WTC11 (cell line): Measurements from ENCODE around the gene MSI2. TPM values are rescaled to one million over a fixed set of nuclear protein-coding genes. Genes with fewer than 3 reads are reported as not detected.

Experiments used
- ATAC-seq: fragments of 200-7000 bp; cut with Tn5 transposase; 2 replicates; pipeline ENCODE4 v1.10.0; 2021; ENCODE audit warnings: mild to moderate bottlenecking, moderate library complexity
- CTCF ChIA-PET: fragments of 300-600 bp; sonication (Branson Sonifier 250); formaldehyde crosslinking; loops from one replicate; lab custom pipeline; 2021; ENCODE audit warnings: antibody characterized with exemption; lab: Charles Lee
- POLR2A ChIA-PET: fragments of 350-600 bp; sonication (Branson Sonifier 250); formaldehyde crosslinking; loops from one replicate; lab custom pipeline; 2021; ENCODE audit warnings: antibody characterized with exemption; lab: Charles Lee
- DNase-seq: peaks from one replicate; pipeline ENCODE4 v3.0.0; 2021; ENCODE audit warnings: low spot score
- H3K27ac Mint-ChIP-seq: 2 replicates; pipeline ENCODE4 v1.8.0; 2021; ENCODE audit warnings: mixed read lengths
- H3K27me3 Mint-ChIP-seq: 2 replicates; pipeline ENCODE4 v1.8.0; 2021; ENCODE audit warnings: low read depth, mild to moderate bottlenecking, moderate library complexity, mixed read lengths
- H3K36me3 Mint-ChIP-seq: 2 replicates; pipeline ENCODE4 v1.8.0; 2021; ENCODE audit warnings: mixed read lengths
- H3K4me1 Mint-ChIP-seq: 2 replicates; pipeline ENCODE4 v1.8.0; 2022; ENCODE audit warnings: mixed read lengths
- H3K4me3 Mint-ChIP-seq: 2 replicates; pipeline ENCODE4 v1.8.0; 2021; ENCODE audit warnings: mild to moderate bottlenecking, moderate library complexity, mixed read lengths
- H3K9me3 Mint-ChIP-seq: 2 replicates; pipeline ENCODE4 v1.8.0; 2021; ENCODE audit warnings: mixed read lengths
- CDX4 ChIP-seq: fragments of 250-450 bp; sonication (Bioruptor Pico); IDR thresholded peaks from 2 replicates; pipeline ENCODE4 v1.9.0; 2021; ENCODE audit warnings: moderate library complexity, mild to moderate bottlenecking, inconsistent platforms, borderline replicate concordance
- CREB1 ChIP-seq: sonication (generic); formaldehyde crosslinking; IDR thresholded peaks from 2 replicates; pipeline ENCODE4 v1.8.0; 2023; ENCODE audit warnings: mild to moderate bottlenecking, missing genetic modification reagents
- ELF4 ChIP-seq: sonication (generic); formaldehyde crosslinking; IDR thresholded peaks from 2 replicates; pipeline ENCODE4 v1.8.1; 2022; ENCODE audit warnings: low read depth, mild to moderate bottlenecking, moderate library complexity, missing genetic modification reagents
- ETV6 ChIP-seq: sonication (generic); formaldehyde crosslinking; IDR thresholded peaks from 2 replicates; pipeline ENCODE4 v1.8.1; 2022; ENCODE audit warnings: mild to moderate bottlenecking, missing genetic modification reagents
- GABPB1 ChIP-seq: sonication (generic); formaldehyde crosslinking; IDR thresholded peaks from 2 replicates; pipeline ENCODE4 v1.8.1; 2023; ENCODE audit warnings: mild to moderate bottlenecking, missing genetic modification reagents
- GTF2I ChIP-seq: fragments of 250-450 bp; sonication (Bioruptor Pico); conservative IDR thresholded peaks from 2 replicates; pipeline ENCODE4 v1.4.0; 2021; ENCODE audit warnings: mild to moderate bottlenecking
- IRF2 ChIP-seq: sonication (generic); formaldehyde crosslinking; IDR thresholded peaks from 2 replicates; pipeline ENCODE4 v1.8.0; 2022; ENCODE audit warnings: low read depth, missing genetic modification reagents, borderline replicate concordance
- JAZF1 ChIP-seq: fragments of 250-450 bp; sonication (Bioruptor Pico); IDR thresholded peaks from 2 replicates; pipeline ENCODE4 v1.9.0; 2021; ENCODE audit warnings: moderate library complexity, mild to moderate bottlenecking, inconsistent platforms
- JUN ChIP-seq: sonication (generic); formaldehyde crosslinking; IDR thresholded peaks from 2 replicates; pipeline ENCODE4 v1.8.0; 2023; ENCODE audit warnings: mild to moderate bottlenecking, missing genetic modification reagents
- KAT7 ChIP-seq: sonication (generic); formaldehyde crosslinking; IDR thresholded peaks from 2 replicates; pipeline ENCODE4 v1.8.1; 2023; ENCODE audit warnings: missing genetic modification reagents, mild to moderate bottlenecking, borderline replicate concordance
- MAX ChIP-seq: sonication (generic); formaldehyde crosslinking; IDR thresholded peaks from 2 replicates; pipeline ENCODE4 v1.8.0; 2022; ENCODE audit warnings: mild to moderate bottlenecking, missing genetic modification reagents
- NFE2L1 ChIP-seq: sonication (generic); formaldehyde crosslinking; IDR thresholded peaks from 2 replicates; pipeline ENCODE4 v1.8.1; 2023; ENCODE audit warnings: missing genetic modification reagents
- NFYB ChIP-seq: sonication (generic); formaldehyde crosslinking; conservative IDR thresholded peaks from 2 replicates; pipeline ENCODE4 v1.8.0; 2022; ENCODE audit warnings: low read depth, missing genetic modification reagents
- NR1H2 ChIP-seq: sonication (generic); formaldehyde crosslinking; IDR thresholded peaks from 2 replicates; pipeline ENCODE4 v1.9.0; 2021; ENCODE audit warnings: mild to moderate bottlenecking, moderate library complexity, missing genetic modification reagents
- PRDM15 ChIP-seq: sonication (generic); formaldehyde crosslinking; IDR thresholded peaks from 2 replicates; pipeline ENCODE4 v1.8.0; 2022; ENCODE audit warnings: missing genetic modification reagents
- PREB ChIP-seq: sonication (generic); formaldehyde crosslinking; IDR thresholded peaks from 2 replicates; pipeline ENCODE4 v1.8.1; 2022; ENCODE audit warnings: mild to moderate bottlenecking, missing genetic modification reagents, moderate library complexity, borderline replicate concordance
- PRRX2 ChIP-seq: fragments of 250-450 bp; sonication (Bioruptor Pico); IDR thresholded peaks from 2 replicates; pipeline ENCODE4 v1.8.0; 2021; ENCODE audit warnings: mild to moderate bottlenecking
- SP1 ChIP-seq: sonication (generic); formaldehyde crosslinking; conservative IDR thresholded peaks from 2 replicates; pipeline ENCODE4 v1.8.1; 2022; ENCODE audit warnings: missing genetic modification reagents
- TEAD1 ChIP-seq: sonication (generic); formaldehyde crosslinking; IDR thresholded peaks from 2 replicates; pipeline ENCODE4 v1.8.0; 2022; ENCODE audit warnings: mild to moderate bottlenecking, missing genetic modification reagents
- ZNF121 ChIP-seq: sonication (generic); formaldehyde crosslinking; IDR thresholded peaks from 2 replicates; pipeline ENCODE4 v1.8.0; 2023; ENCODE audit warnings: missing genetic modification reagents
- ZNF138 ChIP-seq: sonication (generic); formaldehyde crosslinking; conservative IDR thresholded peaks from 2 replicates; pipeline ENCODE4 v1.8.1; 2022; ENCODE audit warnings: mild to moderate bottlenecking, moderate library complexity, missing genetic modification reagents
- ZNF232 ChIP-seq: sonication (generic); formaldehyde crosslinking; IDR thresholded peaks from 2 replicates; pipeline ENCODE4 v1.8.0; 2022; ENCODE audit warnings: mild to moderate bottlenecking, missing genetic modification reagents
- ZNF263 ChIP-seq: sonication (generic); formaldehyde crosslinking; IDR thresholded peaks from 2 replicates; pipeline ENCODE4 v1.8.1; 2022; ENCODE audit warnings: low read depth, mild to moderate bottlenecking, moderate library complexity, missing genetic modification reagents
- ZNF396 ChIP-seq: fragments of 250-450 bp; sonication (Bioruptor Pico); IDR thresholded peaks from 2 replicates; pipeline ENCODE4 v1.8.0; 2021; ENCODE audit warnings: mild to moderate bottlenecking, moderate library complexity, borderline replicate concordance
- ZSCAN18 ChIP-seq: fragments of 250-450 bp; sonication (Bioruptor Pico); IDR thresholded peaks from 2 replicates; pipeline ENCODE4 v2.1.2; 2022; ENCODE audit warnings: mild to moderate bottlenecking, moderate library complexity
- total RNA-seq: library from RNA; stranded (reverse); gene quantifications from 3 replicates; pipeline ENCODE4 v1.2.3, GENCODE V29; 2021
- TF ChIP-seq, protein P1 (sequence below): fragments of 200-600 bp; IDR thresholded peaks from 2 replicates; pipeline ENCODE4 v1.8.0; 2022; ENCODE audit warnings: antibody characterized with exemption

MSI2 gene
- total RNA-seq, 1 experiment from 2014 or later: 82.1 TPM

DNA sequence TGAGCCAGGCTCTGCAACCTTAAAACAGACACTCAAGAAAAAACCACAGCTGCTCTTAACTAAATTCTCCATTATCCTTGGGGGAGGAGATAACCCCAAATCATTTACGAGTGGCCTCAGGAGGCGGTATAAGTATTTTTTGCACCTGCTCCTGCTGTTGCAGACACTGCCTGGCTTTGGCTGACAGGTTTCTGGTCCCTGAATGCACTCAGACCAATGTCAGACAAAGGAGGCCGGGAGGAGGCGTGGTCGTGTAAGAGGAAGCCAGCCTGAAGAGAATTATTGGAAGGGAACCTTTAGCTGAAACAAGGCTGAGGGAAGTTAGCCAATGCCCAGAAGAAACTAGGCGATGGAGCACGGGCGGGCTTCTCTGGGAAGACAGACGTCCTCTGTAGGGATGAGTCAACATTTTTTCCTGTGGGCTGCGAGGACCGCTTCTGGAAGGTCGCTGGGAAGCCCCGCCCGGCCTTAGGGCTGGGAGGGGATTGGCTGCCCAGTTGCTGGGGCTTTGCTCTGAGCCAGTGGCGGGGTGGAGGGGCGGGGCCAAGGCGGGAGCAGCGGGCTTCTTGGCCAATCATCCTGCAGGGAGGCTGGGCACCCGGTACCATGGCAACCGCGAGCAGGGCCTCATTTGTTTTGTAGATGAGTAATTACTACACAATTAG is 406.5 kb downstream of the MSI2 start:
- peak; percentile 98 for DNase-seq
- H3K36me3 Mint-ChIP-seq: no peaks in the 10 kb centered on the region
- ATAC-seq: peak; percentile 97
- H3K27ac Mint-ChIP-seq: peak overlapping the region; percentile 86
- peak overlapping the region; percentile 80 for H3K4me3 Mint-ChIP-seq
- peaks cover 59% of the 10 kb centered on the region for H3K4me1 Mint-ChIP-seq
- no peaks in the 10 kb centered on the region for H3K27me3 Mint-ChIP-seq
- H3K9me3 Mint-ChIP-seq: no peaks in the 10 kb centered on the region
- CTCF ChIA-PET: interaction anchor here (1.0 to 6.3 kb wide), 2 partner anchors 9 to 65 kb away, joined by 3 to 60 read pairs; no protein-coding TSS in a partner anchor
- POLR2A ChIA-PET: no interaction called here
- no peak for TF ChIP-seq GABPB1 (CRISPR knock-in tag)
- TF ChIP-seq SP1 (CRISPR knock-in tag): peak; percentile 81
- peak; percentile 79 for TF ChIP-seq NFE2L1
- peak; percentile 49; the same call in 1 of the 2 replicates for TF ChIP-seq MAX (CRISPR knock-in tag)
- TF ChIP-seq GTF2I (CRISPR knock-in tag): no peak
- TF ChIP-seq NFYB: peak; percentile 90
- peak; percentile 72; the same call in 1 of the 2 replicates for TF ChIP-seq ZNF263 (CRISPR knock-in tag)

GRCh38 chr17:57663326-57664070 is 407.2 kb downstream of the MSI2 start:
- no peak; the same call in 1 of the 2 replicates for ATAC-seq
- Mint-ChIP-seq H3K27me3 (no peaks in the 10 kb centered on the region), H3K4me3 (peak overlapping the region; percentile 43), H3K4me1 (peaks cover 59% of the 10 kb centered on the region), H3K27ac (peak overlapping the region; percentile 23; the same call in 1 of the 2 replicates), H3K9me3 (no peaks in the 10 kb centered on the region), H3K36me3 (no peaks in the 10 kb centered on the region)
- DNase-seq: no peak
- TF ChIP-seq ZSCAN18 (no peak), CDX4 (CRISPR knock-in tag) (no peak), PRDM15 (CRISPR knock-in tag) (no peak), PRRX2 (CRISPR knock-in tag) (no peak), IRF2 (CRISPR knock-in tag) (no peak), ETV6 (CRISPR knock-in tag) (no peak), KAT7 (CRISPR knock-in tag) (no peak), ZNF232 (CRISPR knock-in tag) (no peak), ZNF396 (CRISPR knock-in tag) (no peak), NR1H2 (no peak), CREB1 (CRISPR knock-in tag) (no peak), ELF4 (CRISPR knock-in tag) (no peak), ZNF121 (CRISPR knock-in tag) (no peak), JAZF1 (CRISPR knock-in tag) (no peak), PREB (CRISPR knock-in tag) (no peak), TEAD1 (CRISPR knock-in tag) (no peak), ZNF138 (CRISPR knock-in tag) (no peak), JUN (CRISPR knock-in tag) (no peak)
- TF ChIP-seq, protein P1, sequence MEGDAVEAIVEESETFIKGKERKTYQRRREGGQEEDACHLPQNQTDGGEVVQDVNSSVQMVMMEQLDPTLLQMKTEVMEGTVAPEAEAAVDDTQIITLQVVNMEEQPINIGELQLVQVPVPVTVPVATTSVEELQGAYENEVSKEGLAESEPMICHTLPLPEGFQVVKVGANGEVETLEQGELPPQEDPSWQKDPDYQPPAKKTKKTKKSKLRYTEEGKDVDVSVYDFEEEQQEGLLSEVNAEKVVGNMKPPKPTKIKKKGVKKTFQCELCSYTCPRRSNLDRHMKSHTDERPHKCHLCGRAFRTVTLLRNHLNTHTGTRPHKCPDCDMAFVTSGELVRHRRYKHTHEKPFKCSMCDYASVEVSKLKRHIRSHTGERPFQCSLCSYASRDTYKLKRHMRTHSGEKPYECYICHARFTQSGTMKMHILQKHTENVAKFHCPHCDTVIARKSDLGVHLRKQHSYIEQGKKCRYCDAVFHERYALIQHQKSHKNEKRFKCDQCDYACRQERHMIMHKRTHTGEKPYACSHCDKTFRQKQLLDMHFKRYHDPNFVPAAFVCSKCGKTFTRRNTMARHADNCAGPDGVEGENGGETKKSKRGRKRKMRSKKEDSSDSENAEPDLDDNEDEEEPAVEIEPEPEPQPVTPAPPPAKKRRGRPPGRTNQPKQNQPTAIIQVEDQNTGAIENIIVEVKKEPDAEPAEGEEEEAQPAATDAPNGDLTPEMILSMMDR: no peak
- POLR2A ChIA-PET: no interaction called here
- CTCF ChIA-PET: interaction anchor here (1.0 to 6.3 kb wide), 3 partner anchors 8 to 66 kb away, joined by 3 to 60 read pairs (median 3); no protein-coding TSS in a partner anchor
